ENCODE data around the gene ABCC4.

The ABCC4 gene

DNA sequence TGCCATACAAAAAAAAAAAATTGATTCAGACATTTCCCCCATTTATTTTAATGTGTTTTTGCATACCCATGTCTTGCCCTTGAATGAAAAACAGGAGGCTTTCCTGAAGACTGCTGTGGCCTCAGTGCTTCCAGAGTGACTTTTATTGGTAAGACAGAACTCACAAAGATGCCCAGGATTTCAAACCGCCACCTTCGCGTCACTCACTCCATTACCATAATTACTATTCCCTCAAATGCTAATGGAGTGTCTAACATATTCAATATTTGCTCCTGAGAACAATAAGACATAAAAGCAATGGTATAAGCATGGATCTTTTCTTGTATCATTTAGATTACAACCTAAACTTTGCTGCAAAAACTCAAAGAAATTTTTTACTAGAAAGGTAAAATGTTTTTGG lies 306.7 kb downstream of the ABCC4 start:
- no peak for DNase-seq (ENCODE audit: low read depth in 2 of 2)

DNA sequence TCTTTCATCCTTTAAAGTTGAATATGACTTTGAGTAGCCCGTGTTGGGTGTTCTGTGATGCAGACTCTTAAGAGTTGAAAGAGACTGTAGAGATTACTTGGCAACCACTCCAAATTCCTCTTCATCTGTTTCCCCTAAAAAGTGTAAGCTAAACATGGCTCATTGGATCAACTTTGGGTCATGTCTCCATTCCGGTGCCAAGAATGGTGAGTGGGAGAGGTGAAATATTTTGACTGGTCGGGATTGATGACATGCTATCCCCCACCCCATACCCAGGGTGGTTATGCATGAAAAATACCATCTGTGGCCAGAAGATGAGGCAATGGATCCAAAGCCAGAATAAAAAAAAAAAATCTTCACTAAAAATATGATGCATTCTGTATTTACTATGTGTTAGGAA lies 307.6 kb downstream of the ABCC4 start:
- no peak for DNase-seq (ENCODE audit: low read depth in 2 of 2)

- DNase-seq (ENCODE audit: low read depth in 2 of 2) = no peak
Observed at GRCh38 chr13:94992036-94992960, 309.0 kb downstream of the ABCC4 start.

DNA sequence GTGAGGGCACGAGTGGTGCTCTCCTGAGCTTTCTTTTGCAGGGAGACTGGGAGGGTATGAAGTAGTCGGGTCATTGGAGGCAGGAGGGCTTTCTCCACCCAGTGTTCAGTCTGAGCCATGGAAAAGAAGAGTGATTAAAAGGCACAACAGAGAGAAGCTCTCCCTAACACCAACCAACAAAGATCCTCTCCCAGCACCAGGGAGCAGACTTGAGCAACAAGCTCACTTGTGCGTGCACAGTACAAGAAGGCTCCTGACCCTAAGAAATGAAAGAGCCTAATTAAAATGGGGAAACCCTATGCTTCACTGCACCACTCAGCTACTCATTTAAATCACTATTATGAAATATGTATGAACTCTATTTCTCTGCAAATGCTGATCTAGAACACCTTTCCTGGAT lies 312.6 kb downstream of the ABCC4 start:
- DNase-seq (ENCODE audit: low read depth in 2 of 2) = no peak

GRCh38 chr13:94987869-94988268 lies 313.4 kb downstream of the ABCC4 start:
- DNase-seq (ENCODE audit: low read depth in 2 of 2) = no peak

DNA sequence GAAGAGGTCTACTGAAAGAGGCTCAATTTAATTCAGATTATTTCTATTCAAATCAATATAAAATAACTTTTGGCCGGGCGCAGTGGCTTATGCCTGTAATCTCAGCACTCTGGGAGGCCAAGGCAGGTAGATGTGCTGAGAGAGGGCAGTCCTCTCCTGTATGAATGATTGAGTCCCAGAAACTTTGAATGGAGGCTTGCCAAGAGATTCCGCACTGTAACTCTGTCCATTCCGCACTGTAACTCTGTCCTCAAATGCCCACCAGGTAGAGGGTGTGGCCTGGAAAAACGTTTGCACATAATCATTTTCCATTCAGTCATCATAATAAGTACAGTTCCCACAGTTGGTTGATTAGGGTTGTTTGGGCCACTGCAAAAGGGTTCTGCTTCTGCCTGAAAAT lies 314.2 kb downstream of the ABCC4 start:
- DNase-seq (ENCODE audit: low read depth in 2 of 2) = no peak

DNA sequence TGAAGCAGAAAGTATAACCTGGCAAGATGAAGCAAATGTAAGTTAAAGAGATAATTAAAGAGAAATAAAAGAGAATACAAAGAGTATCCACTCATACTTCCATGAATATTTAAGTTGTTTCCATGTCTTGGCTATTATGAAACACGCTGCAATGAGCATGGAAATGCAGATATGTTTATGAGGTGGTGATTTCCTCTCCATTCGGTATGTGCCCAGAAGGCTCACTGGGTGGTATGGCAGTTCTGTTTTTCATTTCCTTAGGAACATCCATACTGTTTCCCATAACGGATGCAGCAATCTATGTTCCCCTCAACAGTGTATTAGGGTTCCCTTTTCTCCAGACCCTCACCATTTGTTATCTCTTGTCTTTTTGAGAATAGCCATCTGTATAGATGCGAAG lies 316.3 kb downstream of the ABCC4 start:
- no peak for DNase-seq (ENCODE audit: low read depth in 2 of 2)

GRCh38 chr13:94978516-94978915 lies 322.7 kb downstream of the ABCC4 start:
- no peak for DNase-seq (ENCODE audit: low read depth in 2 of 2)

DNA sequence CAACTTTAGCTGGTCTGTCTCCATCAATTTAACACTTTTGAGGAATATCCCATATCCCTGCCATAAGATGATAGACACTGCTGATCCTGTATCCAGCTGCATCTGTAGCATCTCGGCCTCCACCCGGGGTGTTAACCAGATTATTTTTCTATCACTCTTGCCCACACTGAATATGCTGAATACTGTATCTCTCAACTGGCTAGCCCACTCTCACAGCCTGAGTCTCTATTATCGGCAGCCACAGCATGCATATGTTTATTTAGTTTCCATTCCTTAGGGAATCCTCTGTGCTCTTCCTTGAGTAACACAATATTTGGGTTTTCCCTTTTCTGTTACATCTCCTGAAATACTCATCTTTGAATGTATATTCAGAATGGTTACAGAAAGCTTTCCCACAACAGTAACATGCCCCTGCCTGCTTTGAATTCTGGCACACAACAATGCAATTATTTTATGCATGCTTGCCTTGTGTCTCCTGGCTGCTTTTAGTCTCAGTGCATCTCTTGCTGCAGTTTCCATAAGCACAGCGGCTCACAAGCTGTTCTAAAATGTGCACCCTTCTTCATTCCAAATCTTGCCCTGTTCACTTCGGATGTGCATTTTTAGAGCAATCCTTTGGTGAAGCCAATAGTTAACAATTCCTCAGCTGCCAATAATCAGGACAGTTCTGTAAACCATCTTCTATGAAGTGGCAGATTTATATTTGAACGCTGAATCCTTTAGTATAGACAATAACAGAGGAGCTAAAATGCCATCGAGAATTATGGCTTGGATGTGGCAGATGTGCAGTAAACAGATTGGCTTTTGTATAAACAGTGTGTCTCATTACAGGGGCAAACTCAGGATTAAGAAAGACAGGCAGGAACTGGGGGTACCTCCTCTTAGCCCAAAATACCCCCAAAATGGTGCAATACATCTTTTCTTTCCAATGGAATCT lies 327.0 kb downstream of the ABCC4 start:
- no peak for DNase-seq (ENCODE audit: low read depth in 2 of 2)

- DNase-seq (ENCODE audit: low read depth in 2 of 2) = no peak
Observed at GRCh38 chr13:94972262-94972661, 329.0 kb downstream of the ABCC4 start.

All from activated CD8-positive, alpha-beta memory T cell treated with anti-CD3 and anti-CD28 coated beads for 4 hours (primary cell).